ENCODE measurements around the gene MYOM1.

The MYOM1 gene

DNA sequence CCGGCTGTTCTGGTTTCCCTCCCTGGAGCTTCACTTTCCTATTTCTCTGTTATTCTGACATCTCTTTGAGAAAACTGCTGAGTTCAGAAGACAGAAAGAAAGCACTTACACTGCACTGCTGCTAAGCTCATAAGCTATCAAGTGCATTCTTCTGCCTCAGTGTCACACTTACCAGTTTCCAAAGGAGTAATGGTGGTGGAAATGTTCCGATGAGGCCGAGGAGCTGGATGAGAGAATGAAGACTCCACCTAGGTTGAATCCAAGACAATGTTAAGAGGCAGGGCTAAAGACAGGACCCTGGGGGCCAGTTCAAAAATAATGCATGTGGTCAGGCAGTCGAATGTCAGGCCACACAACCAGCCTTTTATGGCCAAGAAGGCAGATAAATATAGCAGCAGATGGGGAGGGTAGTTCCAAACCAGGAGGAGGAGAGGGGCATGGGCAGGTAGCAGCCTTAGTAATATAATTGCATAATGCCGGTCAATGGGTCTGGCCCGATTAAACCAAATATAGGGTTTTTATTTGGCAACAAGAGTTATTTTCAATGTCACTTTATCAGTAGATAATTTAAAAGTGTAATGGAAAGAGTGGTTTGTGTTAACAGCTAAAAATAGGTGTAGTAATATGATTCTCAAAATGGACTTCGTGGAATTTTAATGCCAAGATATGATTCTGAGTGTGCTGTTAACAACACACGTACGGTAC, at the start of gene MYOM1:
TSS of gene MYOM1 (minus strand) at position 338 of the 705 bp plus-strand sequence. CDS start 4,745 bp downstream, outside the sequence.
- H2AFZ ChIP-seq (ENCODE audit: low read depth, low read length) = peak within 1 kb of the TSS; percentile 63
- H3K27me3 ChIP-seq (ENCODE audit: insufficient read depth, low read length) = no peaks in the 10 kb centered on the region
- no peak within 1 kb of the TSS for H3K4me3 ChIP-seq (ENCODE audit: low read length)
- no peaks in the 10 kb centered on the region for H3K9me3 ChIP-seq (ENCODE audit: low read length)
- H3K4me1 ChIP-seq (ENCODE audit: insufficient read depth, low read length) = peaks cover 20% of the 10 kb centered on the region
- H3K36me3 ChIP-seq (ENCODE audit: insufficient read depth, low read length) = no peaks in the 10 kb centered on the region

DNA sequence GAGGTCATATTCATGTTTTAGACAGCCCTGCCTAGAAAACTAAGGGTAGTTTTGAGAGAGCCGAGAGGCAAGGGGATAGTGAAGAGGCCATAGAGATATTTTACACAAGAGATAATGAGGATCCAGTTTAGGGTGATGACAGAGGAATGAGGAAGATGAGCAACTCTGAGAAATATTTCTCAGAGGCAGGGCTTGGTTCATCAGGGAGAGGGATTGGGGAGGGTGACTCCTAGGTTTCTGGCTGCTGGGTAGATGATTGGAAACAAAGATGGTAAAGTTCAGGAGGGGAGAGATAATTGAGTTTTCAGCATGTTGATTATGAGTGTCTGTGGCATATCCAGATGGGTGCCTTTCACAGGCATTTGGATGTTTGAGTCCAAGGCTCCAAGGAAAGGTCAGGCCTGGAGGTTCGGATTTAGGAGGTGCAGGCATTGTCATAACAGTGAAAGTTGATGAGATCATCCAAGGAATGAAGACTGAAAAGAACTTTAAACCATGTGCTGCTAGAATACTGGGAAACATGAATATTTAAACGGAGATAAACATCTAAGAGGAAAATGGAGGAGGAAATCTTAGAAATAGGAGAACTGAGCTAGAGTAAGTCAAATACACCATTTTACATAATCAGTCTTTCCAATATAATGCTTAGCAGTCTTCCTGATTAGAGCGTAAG, 49.6 kb upstream of the MYOM1 start:
- H3K9me3 ChIP-seq (ENCODE audit: low read length) = no peaks in the 10 kb centered on the region
- H2AFZ ChIP-seq (ENCODE audit: low read depth, low read length) = no peak overlapping the region
- no peak overlapping the region for H3K4me3 ChIP-seq (ENCODE audit: low read length)
- no peaks in the 10 kb centered on the region for H3K27me3 ChIP-seq (ENCODE audit: insufficient read depth, low read length)
- H3K36me3 ChIP-seq (ENCODE audit: insufficient read depth, low read length) = peaks cover 14% of the 10 kb centered on the region
- H3K4me1 ChIP-seq (ENCODE audit: insufficient read depth, low read length) = no peaks in the 10 kb centered on the region

DNA sequence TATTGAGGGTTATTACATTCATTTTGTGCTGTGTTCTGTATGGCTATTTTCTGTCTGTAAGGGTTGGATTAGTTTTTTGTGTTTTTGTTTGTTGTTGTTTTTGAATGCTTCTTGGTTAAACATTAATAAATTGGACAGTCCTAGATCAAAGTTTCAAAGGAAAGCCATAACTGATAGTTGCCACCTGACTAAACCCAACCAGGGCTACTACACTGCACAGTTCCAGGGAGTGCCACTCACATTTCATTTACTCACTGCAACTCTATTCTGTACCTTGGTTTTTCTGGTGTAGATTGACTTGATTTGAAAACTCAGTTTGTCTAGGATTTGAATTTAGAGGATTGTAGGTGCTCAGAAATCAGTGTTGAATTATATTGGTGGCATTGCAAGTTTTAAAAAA, 48.5 kb upstream of the MYOM1 start:
- Histone ChIP-seq H2AFZ (ENCODE audit: low read depth, low read length) (no peak overlapping the region), H3K27me3 (ENCODE audit: insufficient read depth, low read length) (no peaks in the 10 kb centered on the region), H3K4me1 (ENCODE audit: insufficient read depth, low read length) (peaks cover 7% of the 10 kb centered on the region), H3K36me3 (ENCODE audit: insufficient read depth, low read length) (peaks cover 3% of the 10 kb centered on the region), H3K9me3 (ENCODE audit: low read length) (no peaks in the 10 kb centered on the region), H3K4me3 (ENCODE audit: low read length) (no peak overlapping the region)

DNA sequence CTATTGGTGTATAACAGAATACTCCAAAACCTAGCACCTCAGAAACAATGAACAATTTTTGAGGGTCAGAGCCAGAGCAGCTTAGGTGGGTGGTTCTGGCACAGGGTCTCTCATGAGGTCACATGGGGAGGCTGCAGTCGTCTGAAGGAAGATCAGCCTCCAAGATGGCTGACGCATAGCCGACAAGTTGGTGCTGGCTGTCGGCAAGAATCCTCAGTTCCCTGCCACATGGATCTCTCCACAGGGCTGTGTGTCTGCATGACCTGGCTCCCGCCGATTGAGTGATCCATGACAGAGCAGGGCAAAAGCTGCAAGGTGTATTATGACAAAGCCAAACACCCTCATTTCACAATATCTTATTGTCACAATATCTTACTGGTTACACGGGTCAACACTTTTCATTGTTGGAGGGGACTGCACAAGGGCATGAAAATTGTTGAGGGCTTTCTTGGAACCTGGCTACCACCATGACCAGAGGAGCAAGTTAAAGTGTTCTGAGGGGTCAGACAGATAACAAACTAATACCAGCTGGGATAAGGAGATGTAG, 46.4 kb upstream of the MYOM1 start:
- Histone ChIP-seq H3K4me3 (ENCODE audit: low read length) (no peak overlapping the region), H3K36me3 (ENCODE audit: insufficient read depth, low read length) (no peaks in the 10 kb centered on the region), H3K9me3 (ENCODE audit: low read length) (no peaks in the 10 kb centered on the region), H3K4me1 (ENCODE audit: insufficient read depth, low read length) (peaks cover 14% of the 10 kb centered on the region), H3K27me3 (ENCODE audit: insufficient read depth, low read length) (no peaks in the 10 kb centered on the region), H2AFZ (ENCODE audit: low read depth, low read length) (no peak overlapping the region)

DNA sequence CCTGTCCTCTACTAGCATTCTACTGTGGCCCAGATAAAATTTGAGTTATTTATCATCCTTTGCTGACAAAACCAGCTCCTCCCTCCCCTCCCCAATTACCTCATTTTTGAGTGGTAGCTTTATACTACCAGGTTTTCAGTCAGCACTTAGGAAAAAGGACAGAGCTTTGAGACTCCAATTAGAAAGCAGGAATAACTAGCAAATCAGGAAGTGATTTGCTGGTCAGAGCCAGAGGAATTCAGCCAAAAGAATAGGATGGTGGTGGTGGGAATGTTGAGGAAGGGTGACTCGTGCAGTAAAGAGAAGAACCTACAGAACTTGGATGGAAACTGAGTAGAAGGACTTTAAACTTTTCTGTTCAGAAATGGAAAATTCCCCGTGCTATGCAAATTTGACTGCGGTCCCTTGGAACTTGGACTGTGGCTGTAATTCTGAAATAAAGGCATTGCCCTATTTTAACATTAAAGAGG, 45.8 kb upstream of the MYOM1 start:
- Histone ChIP-seq H2AFZ (ENCODE audit: low read depth, low read length) (no peak overlapping the region), H3K27me3 (ENCODE audit: insufficient read depth, low read length) (no peaks in the 10 kb centered on the region), H3K4me1 (ENCODE audit: insufficient read depth, low read length) (peaks cover 19% of the 10 kb centered on the region), H3K4me3 (ENCODE audit: low read length) (no peak overlapping the region), H3K9me3 (ENCODE audit: low read length) (no peaks in the 10 kb centered on the region), H3K36me3 (ENCODE audit: insufficient read depth, low read length) (no peaks in the 10 kb centered on the region)

DNA sequence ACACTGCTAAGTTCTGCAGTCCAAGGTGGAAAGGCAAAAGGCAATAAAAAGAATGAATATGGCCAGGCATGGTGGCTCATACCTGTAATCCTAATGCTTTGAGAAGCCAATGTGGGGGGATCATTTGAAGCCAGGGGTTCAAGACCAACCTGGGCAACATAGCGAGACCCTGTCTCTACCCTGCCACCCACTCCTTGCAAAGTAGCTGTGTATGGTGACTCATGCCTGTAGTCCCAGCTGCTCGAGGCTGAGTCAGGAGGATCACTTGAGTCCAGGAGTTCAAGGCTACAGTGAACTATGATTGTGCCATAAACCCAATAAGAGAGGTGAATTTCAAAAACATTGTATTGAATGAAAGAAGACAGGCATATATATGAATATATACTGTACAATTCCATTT, 44.6 kb upstream of the MYOM1 start:
- H3K9me3 ChIP-seq (ENCODE audit: low read length) = no peaks in the 10 kb centered on the region
- no peaks in the 10 kb centered on the region for H3K27me3 ChIP-seq (ENCODE audit: insufficient read depth, low read length)
- H3K4me1 ChIP-seq (ENCODE audit: insufficient read depth, low read length) = peaks cover 19% of the 10 kb centered on the region
- H3K4me3 ChIP-seq (ENCODE audit: low read length) = no peak overlapping the region
- H2AFZ ChIP-seq (ENCODE audit: low read depth, low read length) = no peak overlapping the region
- no peaks in the 10 kb centered on the region for H3K36me3 ChIP-seq (ENCODE audit: insufficient read depth, low read length)

DNA sequence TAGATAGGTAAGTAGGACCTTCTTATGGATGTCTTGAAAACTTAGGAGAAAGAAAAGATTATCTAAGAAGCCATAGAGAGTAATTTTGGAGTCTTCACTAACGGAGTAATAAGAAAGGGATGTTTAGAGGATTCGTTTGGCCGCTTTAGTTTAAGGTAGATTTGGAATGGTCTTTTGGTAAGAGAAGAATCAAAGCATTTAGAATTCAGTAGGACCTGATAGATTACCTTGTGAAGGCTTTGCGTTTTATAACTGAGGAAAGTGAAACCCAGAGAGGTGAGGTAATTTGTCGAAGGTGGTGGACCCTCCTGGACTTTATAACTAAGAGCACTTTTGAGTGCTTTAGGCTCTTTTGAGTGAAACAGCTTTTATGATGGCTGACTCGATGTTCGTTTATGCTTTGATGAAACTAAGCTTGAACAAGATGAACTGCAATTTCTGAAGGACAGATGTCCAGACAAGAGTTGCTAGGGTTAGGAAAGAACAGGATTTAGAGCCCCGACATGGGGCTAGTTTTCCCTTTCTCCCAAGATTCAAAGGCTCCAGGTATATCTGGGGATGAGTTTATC, 43.4 kb upstream of the MYOM1 start:
- H2AFZ ChIP-seq (ENCODE audit: low read depth, low read length) = no peak overlapping the region
- H3K4me1 ChIP-seq (ENCODE audit: insufficient read depth, low read length) = peaks cover 19% of the 10 kb centered on the region
- H3K27me3 ChIP-seq (ENCODE audit: insufficient read depth, low read length) = no peaks in the 10 kb centered on the region
- no peaks in the 10 kb centered on the region for H3K9me3 ChIP-seq (ENCODE audit: low read length)
- peaks cover 9% of the 10 kb centered on the region for H3K36me3 ChIP-seq (ENCODE audit: insufficient read depth, low read length)
- peak overlapping the region; percentile 100 for H3K4me3 ChIP-seq (ENCODE audit: low read length)

DNA sequence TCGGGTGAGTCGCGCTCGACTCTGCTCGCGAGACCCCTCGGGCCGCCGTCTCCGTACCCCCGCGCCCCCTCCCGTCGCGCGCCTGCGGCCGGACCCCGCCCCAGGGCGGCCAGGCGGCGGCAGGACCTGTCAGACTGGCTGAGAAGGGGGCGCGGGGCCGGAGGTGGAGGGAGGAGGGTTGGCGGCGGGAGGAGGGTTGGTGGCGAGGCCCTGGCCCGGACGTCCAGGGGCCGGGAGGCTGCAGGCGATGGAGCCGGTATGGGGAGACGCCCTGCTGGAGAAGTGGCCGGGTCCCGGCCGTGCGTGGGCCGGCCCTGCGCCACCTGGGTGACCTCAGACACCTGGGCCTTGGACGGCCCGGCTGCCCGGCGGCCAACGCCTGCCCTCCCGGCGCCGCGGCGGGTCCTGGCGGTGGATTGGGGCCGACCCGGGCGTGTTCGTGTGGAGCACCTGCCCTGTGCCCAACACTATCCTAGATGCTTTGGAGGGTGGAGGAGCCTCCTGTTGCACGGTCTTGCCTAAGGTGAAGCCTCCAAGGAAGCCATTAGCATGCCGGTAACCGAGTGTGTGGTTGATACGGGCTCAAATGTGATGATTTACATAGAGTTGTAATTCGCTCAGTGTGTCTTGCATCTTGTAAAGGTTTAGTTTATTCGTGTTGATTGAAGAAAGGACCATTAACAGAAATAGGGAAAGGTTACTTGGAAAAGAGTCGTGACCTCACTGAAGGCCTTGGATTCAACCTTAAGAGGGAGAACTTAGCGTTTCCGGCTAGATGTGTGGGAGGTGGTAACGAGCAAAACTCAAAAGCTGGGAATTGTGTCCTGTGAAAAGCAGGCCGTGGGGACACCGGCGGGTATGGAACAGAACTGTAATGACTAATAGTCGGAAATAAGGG, 42.7 kb upstream of the MYOM1 start:
- no peaks in the 10 kb centered on the region for H3K9me3 ChIP-seq (ENCODE audit: low read length)
- H3K36me3 ChIP-seq (ENCODE audit: insufficient read depth, low read length) = peaks cover 16% of the 10 kb centered on the region
- no peaks in the 10 kb centered on the region for H3K27me3 ChIP-seq (ENCODE audit: insufficient read depth, low read length)
- peak overlapping the region; percentile 69 for H2AFZ ChIP-seq (ENCODE audit: low read depth, low read length)
- H3K4me3 ChIP-seq (ENCODE audit: low read length) = peak overlapping the region; percentile 100
- peaks cover 19% of the 10 kb centered on the region for H3K4me1 ChIP-seq (ENCODE audit: insufficient read depth, low read length)

DNA sequence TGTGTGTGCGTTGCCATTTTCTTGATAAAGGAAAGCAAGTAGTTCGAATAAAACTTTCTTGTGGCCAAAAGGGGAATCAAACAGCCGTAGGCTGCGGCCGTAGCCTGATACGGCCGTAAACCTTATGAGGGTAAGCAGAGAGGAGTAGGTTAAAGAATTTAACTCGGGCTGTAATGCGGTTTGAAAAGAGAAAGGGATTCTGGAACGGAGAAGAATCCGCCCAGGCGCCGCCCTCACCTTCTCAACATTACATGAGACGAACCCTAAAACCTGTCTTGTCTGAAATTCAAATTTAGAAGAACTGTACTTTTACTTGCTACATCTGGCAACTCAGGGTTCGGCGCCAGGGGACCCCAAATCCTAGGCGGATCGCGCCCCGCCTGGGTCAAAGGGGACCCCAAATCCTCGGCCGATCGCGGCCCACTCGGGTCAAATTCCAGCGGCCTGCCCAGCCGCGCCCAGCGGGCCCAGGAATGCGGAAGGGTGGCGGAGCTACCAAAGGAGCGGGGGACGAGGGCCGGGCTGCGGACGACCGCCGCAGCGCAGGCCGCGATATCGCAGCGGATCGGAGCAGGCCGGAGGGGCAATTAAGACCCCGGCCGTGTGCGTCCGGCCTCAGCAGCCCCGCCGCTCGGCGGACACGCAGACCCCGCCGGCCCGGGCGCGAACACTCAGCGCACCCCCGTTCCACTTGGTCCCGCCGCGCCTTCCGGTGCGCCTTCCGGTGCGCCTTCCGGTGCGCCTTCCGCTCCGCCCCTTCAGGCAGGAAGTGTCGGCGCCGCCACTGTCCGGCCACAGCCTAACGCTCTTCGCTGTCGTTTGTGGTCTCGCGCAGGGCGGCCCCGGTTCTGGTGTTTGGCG, 41.8 kb upstream of the MYOM1 start, which contains the start of gene MYL12B:
TSS of gene MYL12B (plus strand) at position 761 of the 861 bp plus-strand sequence. CDS start 10,766 bp downstream, outside the sequence.
- peaks cover 22% of the 10 kb centered on the region for H3K4me1 ChIP-seq (ENCODE audit: insufficient read depth, low read length)
- peak within 1 kb of the TSS; percentile 69 for H2AFZ ChIP-seq (ENCODE audit: low read depth, low read length)
- no peaks in the 10 kb centered on the region for H3K27me3 ChIP-seq (ENCODE audit: insufficient read depth, low read length)
- peak within 1 kb of the TSS; percentile 100 for H3K4me3 ChIP-seq (ENCODE audit: low read length)
- H3K36me3 ChIP-seq (ENCODE audit: insufficient read depth, low read length) = peaks cover 25% of the 10 kb centered on the region
- H3K9me3 ChIP-seq (ENCODE audit: low read length) = no peaks in the 10 kb centered on the region

DNA sequence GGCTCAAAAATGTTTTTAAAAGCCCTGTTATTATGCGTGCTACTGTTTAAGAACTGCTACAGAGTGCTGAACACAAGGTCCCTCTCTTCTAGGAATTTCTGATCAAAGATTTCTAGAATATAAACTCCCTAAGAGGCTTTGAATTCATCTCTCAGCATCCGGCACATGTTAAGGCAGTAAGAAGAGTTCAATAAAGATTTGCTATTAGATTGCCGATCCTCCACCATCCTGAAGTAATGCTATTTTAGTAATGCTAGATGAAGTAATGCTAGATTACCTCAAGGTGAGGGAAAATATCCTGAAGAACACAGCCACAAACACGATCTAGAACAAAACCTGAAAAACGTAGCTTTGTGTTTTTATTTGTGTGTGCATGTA, 41.2 kb upstream of the MYOM1 start:
- peaks cover 30% of the 10 kb centered on the region for H3K36me3 ChIP-seq (ENCODE audit: insufficient read depth, low read length)
- H3K4me3 ChIP-seq (ENCODE audit: low read length) = peak overlapping the region; percentile 100
- H3K4me1 ChIP-seq (ENCODE audit: insufficient read depth, low read length) = peaks cover 22% of the 10 kb centered on the region
- H3K27me3 ChIP-seq (ENCODE audit: insufficient read depth, low read length) = no peaks in the 10 kb centered on the region
- no peaks in the 10 kb centered on the region for H3K9me3 ChIP-seq (ENCODE audit: low read length)
- peak overlapping the region; percentile 69 for H2AFZ ChIP-seq (ENCODE audit: low read depth, low read length)

DNA sequence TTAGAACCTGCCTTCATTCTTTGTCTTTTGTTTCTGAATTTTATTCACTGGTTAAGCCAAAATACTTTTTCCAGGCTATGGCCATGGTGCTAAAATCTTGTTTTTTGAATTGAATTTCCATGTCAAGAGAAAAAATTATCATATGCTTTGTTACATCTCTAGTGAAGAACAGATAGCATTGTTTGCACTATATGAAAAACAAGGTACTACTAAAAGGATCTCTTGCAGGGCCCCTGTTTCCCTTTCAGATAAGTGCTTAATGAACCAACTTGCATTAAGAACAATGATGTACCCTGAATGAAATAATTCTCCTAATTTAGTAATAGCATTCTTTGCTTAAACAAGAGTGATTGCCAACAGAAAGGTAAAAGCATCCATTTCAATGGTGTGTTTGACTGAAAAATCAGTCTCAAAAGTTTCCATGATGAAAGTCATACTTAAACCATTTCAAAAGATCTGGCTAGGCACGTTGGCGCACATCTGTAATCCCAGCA, 37.9 kb upstream of the MYOM1 start:
- Histone ChIP-seq H3K4me1 (ENCODE audit: insufficient read depth, low read length) (peaks cover 9% of the 10 kb centered on the region), H3K27me3 (ENCODE audit: insufficient read depth, low read length) (no peaks in the 10 kb centered on the region), H2AFZ (ENCODE audit: low read depth, low read length) (no peak overlapping the region), H3K4me3 (ENCODE audit: low read length) (no peak overlapping the region), H3K9me3 (ENCODE audit: low read length) (no peaks in the 10 kb centered on the region), H3K36me3 (ENCODE audit: insufficient read depth, low read length) (peaks cover 64% of the 10 kb centered on the region)

Measured in neuron (in vitro differentiated cells).